GM18870 (cell line): Measurements from ENCODE around the gene JADE3.

ENCODE experiments used
- ATAC-seq: cut with Tn5 transposase; IDR thresholded peaks from one replicate; pipeline ENCODE4 v1.9.1; 2021; ENCODE audit warnings: moderate library complexity; ENCODE audit not compliant: unreplicated experiment

JADE3 gene

DNA sequence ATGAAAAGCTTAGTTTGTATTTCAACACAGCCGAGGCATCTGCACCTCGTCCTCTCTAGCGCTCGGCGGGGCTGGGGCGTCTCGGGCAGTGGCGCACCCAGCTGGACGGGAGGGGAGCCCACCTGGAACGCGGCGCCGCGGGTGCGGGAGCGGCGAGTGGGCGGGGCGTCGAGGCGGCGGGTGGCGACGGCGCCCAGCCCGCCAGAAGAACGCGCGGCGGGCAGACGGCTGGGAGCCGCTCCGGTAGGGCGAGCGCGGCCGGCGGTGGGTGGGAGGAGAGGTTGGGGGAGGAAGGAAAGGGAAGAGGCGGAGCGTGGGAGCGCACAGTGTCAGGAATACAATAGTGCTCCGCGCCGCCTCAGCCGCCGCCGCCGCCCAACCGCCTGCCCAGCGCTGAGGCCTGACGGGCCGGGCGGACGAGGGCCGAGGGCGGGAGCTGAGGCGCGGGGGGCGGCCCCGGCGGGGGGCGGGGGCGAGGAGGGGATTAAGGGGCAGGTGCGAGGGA is at the start of gene JADE3:
Gene JADE3 (plus strand): TSS at position 324 of the 505 bp plus-strand sequence. CDS start 72,474 bp downstream, outside the sequence.
- no peak for ATAC-seq

DNA sequence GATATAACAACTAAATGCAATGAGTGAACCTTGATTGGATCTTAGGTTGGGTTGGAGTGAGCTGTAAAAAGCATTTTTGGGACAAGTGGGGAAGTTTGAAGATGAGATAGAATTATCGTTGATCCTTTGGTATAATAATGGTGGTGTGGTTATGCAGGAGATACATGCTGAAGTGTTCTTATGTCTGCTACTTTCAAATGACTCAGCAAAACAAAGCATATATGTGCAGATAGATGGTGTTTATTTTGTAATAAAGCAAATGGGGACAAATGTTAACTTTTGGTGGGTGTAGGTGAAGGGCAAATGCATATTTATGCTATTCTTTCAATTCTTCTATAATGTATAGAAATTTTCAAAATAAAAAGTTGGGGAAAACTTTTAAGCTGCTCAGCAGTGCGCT is 49.1 kb upstream of the JADE3 start:
- no peak for ATAC-seq

DNA sequence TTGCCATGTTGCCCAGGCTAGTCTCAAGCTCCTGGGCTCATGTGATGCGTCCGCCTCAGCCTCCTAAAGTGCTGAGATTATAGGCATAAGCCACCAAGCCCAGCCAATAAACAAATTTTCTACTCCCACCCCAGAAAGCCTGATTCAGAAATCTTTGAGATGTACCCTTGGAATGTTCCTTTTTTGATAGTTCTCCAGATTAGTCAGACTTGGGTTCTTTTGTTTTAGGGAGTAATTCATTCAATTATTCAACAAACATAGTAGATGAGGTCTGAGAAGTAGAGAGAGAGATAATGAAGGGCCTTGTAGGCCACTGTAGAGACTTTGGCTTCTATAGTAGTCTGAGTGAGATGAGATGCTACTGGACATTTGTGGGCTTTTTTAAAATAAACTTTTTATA is 47.6 kb upstream of the JADE3 start:
- no peak for ATAC-seq

DNA sequence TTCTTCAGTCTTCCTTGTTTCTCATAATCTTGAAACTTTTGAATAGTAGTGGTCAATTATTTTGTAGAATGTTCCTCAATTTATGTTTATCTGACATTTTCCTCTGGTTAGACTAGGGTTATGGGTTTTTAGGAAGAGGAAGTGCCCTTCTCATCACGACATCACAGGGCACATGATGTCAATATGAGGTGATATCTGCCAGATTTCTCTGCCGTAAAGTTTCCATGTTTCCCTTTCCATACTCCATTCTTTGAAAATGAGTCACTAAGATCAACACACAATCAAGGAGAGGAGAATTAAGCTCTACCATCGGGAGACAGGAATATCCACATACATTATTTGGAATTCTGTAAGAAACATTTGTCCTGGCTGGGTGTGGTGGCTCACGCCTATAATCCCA is 46.9 kb upstream of the JADE3 start:
- ATAC-seq = no peak

DNA sequence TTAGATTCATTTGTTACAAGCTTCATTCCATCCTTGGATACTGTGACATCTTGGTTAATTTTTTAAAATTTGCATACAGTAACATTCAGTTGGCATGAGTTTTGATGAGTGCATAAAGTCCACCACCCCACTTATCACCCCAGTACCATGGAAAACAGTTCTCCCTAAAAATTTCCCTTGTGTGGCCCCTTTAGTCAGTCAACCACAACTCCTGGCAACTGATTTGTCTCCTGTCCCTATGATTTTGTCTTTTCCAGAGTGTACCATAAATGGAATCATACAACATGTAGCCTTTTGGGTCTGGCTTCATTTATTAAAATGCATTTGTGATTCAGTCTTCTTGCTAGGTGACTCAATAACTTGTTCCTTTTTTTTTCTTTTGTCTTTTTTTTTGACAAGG is 45.5 kb upstream of the JADE3 start:
- ATAC-seq = no peak

DNA sequence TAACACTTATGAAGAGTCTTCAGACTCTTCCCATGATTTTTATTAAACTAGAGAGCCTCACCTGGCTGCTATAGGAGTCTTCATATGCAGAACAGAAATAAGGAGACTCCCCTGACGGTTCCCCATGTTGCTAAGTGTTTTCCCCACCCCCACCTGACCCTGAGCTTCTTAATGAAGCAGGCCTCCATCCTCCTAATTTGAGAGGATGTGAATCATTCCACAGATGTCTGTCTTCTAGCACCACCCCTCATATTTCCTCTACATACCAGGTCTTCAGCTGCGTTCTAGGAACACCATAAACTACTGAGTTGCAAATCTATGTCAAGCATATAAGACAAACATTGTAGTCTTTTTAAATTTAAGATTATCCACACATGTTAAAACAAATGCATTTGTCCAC is 38.5 kb upstream of the JADE3 start:
- ATAC-seq = no peak

DNA sequence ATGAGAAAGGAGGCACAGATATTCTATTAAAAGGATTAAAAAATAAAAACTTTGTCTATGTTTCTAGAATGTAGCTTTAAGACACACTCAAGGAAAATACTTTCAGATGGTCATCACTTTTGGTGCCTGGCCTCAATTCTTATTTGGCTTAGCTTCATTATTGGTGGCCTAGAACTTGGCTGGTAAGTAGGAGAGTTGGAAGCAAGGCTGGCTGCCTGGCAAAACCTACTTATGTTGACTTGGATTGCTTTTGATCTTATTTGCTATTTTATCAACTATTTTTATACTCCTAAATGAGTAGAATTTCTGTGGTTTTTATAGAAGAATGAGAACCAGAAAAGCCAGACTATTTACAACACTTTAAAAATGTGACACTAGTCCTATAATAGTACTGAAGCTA is 35.3 kb upstream of the JADE3 start:
- no peak for ATAC-seq

DNA sequence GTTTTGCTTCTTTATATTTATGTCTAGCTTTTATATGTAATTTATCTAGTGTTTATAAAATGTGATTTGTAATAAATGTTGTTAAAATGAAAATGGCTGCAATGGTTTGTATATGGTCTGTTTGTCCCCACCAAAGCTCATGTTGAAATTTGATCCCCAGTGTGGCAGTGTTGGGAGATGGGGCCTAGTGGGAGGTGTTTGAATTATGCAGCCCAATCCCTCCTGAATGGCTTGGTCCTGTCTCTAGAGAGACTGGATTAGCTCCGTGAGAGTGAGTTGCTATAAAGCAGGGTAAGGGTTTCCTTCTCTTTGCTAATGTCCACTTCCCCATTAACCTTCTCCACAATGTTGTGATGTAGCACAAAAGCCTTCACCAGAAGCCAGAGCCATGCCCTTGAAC is 30.0 kb upstream of the JADE3 start:
- no peak for ATAC-seq

DNA sequence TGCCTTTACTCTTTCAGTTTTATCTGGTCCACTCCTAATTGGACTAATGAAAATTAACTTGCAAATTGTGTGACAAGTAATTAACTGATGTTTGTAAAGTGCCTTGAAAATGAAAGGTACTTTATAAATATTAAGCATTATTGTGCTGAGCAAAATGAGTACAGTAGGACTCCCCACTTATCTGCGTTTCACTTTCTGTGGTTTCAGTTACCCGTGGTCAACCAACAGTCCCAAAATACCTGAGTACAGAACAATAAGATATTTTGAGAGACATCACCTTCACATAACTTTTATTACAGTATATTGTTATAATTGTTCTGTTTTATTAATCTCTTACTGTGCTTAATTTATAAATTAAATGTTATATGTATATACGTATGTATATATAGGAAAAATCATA is 27.4 kb upstream of the JADE3 start:
- ATAC-seq = no peak

DNA sequence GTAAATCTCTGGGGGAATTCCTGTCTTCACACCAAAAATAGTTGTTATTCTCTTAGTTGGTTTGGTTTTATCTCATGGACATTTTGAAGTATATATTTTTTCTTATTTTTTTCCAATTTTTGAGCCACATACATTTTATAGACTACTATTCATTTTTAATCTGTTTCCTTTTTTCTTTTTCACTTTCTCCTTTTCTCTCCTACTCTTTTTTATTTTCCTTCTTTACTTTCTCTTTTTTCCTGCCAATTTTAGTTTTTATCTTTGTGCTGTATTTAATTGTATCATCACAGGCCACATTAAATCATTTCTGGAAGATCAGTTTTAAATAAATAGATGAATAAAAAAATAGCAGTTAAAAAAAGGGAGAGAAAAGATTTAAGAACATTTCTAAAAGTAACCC is 14.0 kb upstream of the JADE3 start:
- no peak for ATAC-seq

DNA sequence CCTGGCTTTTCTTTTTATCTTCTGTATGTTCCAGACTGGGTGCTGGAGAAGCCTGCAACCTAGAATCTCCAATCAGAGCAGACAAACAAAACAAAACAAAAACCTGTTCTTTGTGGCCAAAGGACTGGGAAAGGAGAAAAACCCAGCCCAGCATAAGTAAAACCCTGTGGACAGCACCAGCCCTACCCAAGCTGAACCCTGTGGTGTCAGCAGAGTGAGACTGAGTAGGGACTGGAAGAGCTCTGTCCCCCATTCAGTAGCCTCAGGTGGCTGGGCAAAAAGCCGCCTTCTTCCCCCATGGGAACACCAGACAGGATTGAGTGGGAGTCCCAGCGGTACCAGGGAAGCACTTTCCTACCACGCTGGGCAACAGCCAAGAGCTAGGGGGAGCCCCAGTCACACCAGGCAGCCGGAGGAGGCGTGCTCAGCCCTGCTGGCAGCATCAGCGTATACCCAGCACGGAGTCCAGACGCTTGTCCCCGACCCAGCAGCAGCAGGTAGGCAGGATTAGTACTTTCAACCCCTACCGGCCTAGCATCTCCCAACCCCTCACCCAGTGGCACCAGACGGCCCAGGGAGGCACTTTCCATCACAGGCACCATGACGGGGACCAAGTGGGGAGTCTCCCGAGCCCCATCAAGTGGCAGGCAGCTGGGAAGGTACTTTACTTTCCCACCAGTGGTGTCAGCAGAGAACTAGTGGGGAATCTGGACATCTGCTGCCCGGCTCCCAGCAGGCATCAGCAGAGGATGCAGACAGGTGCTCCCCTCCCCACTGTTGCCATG is 8.6 kb upstream of the JADE3 start:
- peak; percentile 87 for ATAC-seq

DNA sequence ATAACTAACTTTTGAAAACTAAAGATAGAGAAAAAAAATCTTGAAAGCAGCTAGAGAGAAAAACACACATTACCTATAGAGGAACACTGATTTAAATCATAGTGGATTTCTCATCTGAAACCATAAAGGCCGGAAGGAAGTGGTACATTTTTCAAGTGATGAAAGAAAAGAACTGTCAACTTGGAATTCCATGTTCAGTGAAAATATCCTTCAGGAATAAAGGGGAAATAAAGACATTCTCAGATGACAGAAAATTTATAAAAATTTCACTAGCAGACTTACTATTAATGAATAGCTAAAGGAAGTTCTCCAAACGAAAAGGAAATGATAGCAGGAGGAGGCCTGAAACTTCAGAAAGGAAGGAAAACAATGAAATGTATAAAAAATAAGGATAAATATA is 7.6 kb upstream of the JADE3 start:
- ATAC-seq = no peak

DNA sequence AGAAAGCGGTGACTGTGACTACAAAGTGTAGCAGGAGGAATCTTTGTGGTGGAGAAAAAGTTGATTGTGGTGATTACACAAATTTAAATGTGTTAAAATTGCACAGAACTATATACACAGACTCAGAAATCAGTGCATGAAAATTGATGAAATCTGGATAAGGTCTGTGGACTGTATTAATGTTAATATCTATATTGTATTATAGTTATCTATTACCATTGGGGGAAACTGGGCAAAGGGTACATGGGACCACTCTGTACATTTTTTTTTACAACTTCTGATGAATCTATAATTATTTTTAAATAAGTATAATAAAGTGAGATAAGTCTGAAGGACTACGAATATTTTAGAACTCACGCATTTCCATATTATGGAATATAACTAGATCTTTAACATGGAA is 1.8 kb upstream of the JADE3 start:
- no peak for ATAC-seq

DNA sequence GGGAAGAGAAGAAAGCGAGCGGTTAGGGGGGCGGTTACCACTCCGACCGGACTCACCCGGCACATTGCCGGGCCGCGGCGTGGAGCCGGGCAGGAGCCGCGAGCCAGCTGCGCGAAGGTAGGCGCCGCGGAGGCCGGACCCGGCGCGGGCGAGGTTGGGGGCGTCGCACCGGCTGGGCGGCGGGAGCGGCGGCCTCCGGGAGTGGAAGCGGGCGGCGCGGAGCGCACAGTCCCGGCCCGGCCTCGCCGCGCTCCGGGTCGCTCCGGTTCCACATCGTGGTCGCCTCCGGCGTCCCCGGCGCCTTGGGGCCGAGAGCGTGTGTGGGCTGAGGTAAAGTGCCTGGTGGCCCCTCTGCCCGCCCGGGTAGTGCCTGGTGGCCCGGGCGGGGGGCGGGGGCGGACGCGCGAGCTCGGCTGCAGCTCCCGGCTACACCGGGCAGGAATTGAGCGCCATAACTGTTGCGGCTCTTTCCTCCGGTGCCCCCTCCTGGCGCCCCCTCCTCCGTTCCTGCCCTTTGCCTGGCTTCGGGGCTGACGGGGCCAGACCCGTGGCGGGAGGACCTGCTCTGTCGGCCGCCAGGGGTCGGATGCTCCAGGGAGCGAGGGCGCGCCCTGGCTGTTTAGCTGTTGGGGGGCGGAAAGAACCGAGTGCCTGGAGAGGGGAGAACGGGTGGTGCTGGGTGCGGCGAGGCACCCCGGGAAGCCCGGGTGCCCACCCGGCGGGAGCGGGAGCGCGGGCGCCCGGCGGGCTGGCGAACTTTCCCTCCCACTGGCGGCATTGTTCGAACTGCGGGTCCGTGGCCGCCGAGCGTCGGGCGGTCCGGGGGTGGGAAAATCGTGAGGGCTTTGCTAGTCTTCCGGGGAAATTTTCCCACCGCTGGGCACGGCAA is 626 bp downstream of the JADE3 start:
- no peak for ATAC-seq

DNA sequence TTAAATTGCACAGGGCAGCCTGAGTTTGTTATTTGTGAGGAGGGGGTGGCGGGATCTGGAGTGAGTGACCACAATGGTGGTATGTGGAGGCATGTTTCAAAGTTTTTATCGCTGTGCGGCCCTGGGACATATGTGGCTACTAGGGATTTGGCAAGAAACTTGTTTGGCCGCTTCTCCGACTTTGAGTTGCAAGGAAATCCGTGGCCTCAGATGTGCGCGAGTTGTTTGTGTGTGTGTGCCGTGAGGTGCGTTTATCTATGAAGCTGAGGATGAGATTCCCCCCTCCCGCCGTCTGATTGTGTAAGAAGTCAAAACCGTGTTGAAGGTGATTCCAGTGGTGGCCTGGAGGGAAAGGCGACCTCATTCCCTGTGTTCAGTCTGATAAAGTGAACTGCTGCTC is 1.4 kb downstream of the JADE3 start:
- no peak for ATAC-seq

DNA sequence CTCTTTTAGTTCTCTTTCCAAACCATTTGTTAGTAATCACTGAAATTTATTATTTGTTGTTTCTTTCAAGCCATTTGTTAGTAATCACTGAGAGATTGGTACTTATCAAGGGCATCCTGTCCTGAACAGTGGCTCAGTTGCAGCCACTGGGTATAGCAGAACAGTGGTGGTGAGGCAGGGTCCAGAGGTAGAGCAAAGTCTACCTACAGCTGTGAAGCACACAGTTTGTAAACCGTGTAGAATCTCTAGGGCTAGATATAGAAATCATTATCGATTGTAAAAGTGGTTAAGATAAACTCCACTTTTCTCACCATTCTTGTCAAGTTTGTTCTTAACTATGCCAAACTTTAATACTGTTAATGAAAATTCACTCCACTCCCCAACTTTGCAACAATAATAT is 4.1 kb downstream of the JADE3 start:
- ATAC-seq = no peak

DNA sequence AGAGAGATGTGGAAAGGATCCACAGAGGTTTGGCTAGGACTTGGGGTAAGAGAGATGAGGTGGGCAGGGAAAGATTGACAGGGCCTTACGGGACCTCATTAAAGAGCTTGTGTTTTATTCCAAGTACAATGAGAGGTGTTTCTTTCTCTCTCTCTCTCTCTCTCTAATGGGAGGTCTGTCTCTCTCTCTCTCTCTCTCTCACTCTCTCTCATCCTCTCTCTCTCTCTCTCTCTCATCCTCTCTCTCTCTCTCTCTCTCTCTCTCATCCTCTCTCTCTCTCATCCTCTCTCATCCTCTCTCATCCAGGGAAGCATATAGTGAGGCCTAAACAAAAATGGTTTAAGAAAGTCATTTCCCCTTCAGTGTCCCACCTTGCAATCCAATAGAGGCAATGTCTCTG is 5.4 kb downstream of the JADE3 start:
- ATAC-seq = no peak

DNA sequence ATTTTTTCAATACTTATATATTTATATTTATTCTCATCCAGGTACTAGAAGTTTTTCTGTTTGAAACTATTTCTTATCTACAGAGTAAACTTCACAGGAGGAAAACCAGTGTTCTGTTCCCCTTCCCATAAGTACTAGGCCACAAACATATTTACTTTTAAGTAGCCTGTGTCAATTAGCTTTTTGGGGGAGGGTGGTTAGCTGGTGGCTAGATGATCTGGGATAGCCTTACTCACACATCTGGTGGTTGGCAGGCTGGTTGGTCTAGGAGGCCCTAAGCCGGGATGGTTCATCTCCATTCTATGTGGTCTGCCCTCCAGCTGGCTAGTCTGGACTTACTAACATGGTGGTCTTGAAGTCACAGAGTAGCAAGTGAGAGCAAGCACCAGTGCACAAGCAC is 6.2 kb downstream of the JADE3 start:
- ATAC-seq = no peak

DNA sequence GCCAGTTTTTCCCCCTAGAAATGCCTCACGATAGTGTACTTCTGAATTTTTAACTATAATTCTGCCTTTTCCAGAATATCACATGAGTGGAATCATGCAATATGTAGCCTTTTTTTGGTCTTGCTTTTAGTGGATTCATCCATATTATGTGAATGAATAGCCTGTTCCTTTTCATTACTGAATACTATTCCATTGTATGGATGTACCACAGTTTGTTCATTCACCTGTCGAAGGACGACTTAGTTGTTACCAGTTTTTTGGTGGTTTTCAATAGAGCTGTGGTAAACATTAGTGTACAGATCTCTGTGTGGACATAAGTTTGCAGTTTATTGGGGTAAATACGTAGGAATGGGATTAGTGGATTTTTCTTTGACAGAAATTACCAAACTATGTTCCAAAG is 8.0 kb downstream of the JADE3 start:
- no peak for ATAC-seq

DNA sequence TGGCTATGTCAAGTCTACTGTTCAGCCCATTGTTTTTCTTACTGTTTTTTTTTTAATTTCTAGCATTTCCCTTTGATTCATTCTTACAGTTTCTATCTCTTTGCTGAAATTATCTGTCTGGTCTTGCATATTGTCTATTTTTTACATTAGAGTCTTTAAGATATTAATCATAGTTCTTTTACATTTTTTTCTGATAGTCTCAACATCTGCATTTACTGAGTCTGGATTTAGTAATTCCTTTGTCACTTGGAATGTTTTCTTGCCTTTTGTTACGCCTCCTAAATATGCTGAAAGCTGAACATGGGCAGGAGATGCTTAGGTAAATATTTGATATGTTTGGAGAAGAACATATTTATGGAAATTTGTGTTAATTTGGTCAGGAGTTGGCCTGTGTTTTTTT is 10.4 kb downstream of the JADE3 start:
- no peak for ATAC-seq

DNA sequence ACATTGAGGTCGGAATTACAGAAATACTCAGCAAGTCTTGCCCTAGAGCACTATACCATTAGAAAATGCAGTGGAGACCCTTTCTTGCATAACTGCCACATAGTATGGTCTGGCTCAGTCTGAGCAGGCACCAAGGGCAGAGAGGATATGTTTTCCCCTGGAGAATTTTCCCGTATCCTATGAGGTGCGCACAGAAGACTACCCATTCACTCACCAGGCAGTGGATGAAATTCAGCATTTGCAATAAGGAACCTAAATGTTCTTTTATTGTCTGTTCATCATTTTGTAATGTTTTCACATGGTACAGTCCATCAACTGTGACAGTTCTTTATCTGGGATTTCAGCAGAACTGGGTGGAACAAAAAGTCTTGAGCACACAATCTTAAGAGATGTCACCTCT is 15.5 kb downstream of the JADE3 start:
- no peak for ATAC-seq
